AG09319 (cell line): Measurements from ENCODE around the gene NELFCD.

ENCODE experiments used
- DNase-seq: peaks from one replicate; pipeline ENCODE4 v3.0.0-alpha.2; 2010; ENCODE audit warnings: low read depth; ENCODE audit errors: extremely low read depth
- CTCF ChIP-seq: IDR thresholded peaks from 2 replicates; pipeline ENCODE4 v1.5.1; 2011; ENCODE audit warnings: low read depth, mild to moderate bottlenecking, inconsistent platforms, low read length, moderate library complexity

NELFCD gene

GRCh38 chr20:58965270-58966064 is 15.6 kb upstream of the NELFCD start:
- no peak for DNase-seq
- no peak for TF ChIP-seq CTCF

- no peak for TF ChIP-seq CTCF
- no peak for DNase-seq
Measured at GRCh38 chr20:58967652-58968429, 13.2 kb upstream of the NELFCD start.

- TF ChIP-seq CTCF, result no peak
- DNase-seq, result no peak
Measured at GRCh38 chr20:58969439-58969838, 11.6 kb upstream of the NELFCD start.

- TF ChIP-seq CTCF, result no peak
- DNase-seq, result no peak
Measured at GRCh38 chr20:58970146-58970545, 10.9 kb upstream of the NELFCD start.

GRCh38 chr20:58971429-58971828 is 9.6 kb upstream of the NELFCD start:
- no peak for DNase-seq
- no peak for TF ChIP-seq CTCF

GRCh38 chr20:58973179-58973578 is 7.9 kb upstream of the NELFCD start:
- no peak for TF ChIP-seq CTCF
- no peak for DNase-seq

GRCh38 chr20:58973866-58974265 is 7.2 kb upstream of the NELFCD start:
- TF ChIP-seq CTCF, result no peak
- no peak for DNase-seq
